UCSD-AML1 (cell line): Measurements from ENCODE around the gene GBP2.

Experiments used
- DNase-seq: peaks from one replicate; lab custom pipeline; 2025; ENCODE audit not compliant: unreplicated experiment; lab: John Stamatoyannopoulos, UW

GBP2 gene

GRCh38 chr1:89065079-89065868, 60.6 kb downstream of the GBP2 start, which contains the start of gene GBP1:
TSS of gene GBP1 (minus strand) at chr1:89065208. CDS start at chr1:89063234, 1,974 bp downstream.
- no peak for DNase-seq

GRCh38 chr1:89064632-89065031, 61.3 kb downstream of the GBP2 start:
- no peak for DNase-seq

GRCh38 chr1:89063094-89063493, 62.8 kb downstream of the GBP2 start:
- DNase-seq = no peak

- DNase-seq = no peak
Observed at GRCh38 chr1:89060091-89060490, 65.8 kb downstream of the GBP2 start.
